K562 (cell line): ENCODE measurements around the gene MGAT5.

Source experiments
- ARID2 ChIP-seq: fragments of 450-650 bp; IDR thresholded peaks from 2 replicates; pipeline ENCODE4 v1.6.1; 2017; ENCODE audit warnings: antibody characterized with exemption, mild to moderate bottlenecking
- EZH2 ChIP-seq: IDR thresholded peaks from 2 replicates; pipeline ENCODE4 v1.6.1; 2012; ENCODE audit warnings: low read depth, mild to moderate bottlenecking, inconsistent platforms, low read length, borderline replicate concordance
- POLR2A ChIP-seq: fragments of 450-650 bp; conservative IDR thresholded peaks from 2 replicates; pipeline ENCODE4 v1.6.1; 2016
- RB1 ChIP-seq: fragments of 450-650 bp; IDR thresholded peaks from 2 replicates; pipeline ENCODE4 v1.6.1; 2017; ENCODE audit warnings: low read depth, mild to moderate bottlenecking
- SP2 ChIP-seq: IDR thresholded peaks from 2 replicates; pipeline ENCODE4 v1.6.1; 2011; ENCODE audit warnings: mild to moderate bottlenecking, low read depth, low read length, moderate library complexity; ENCODE audit not compliant: poor library complexity, severe bottlenecking; ENCODE audit errors: extremely low read depth
- ZNF175 ChIP-seq: fragments of 200-800 bp; sonication (Bioruptor generic); IDR thresholded peaks from 2 replicates; pipeline ENCODE4 v1.6.1; 2016; ENCODE audit warnings: low read depth, mild to moderate bottlenecking, missing genetic modification characterization, missing compliant biosample characterization
- TF ChIP-seq, protein P1 (sequence below): sonication (generic); formaldehyde crosslinking; IDR thresholded peaks from 2 replicates; pipeline ENCODE4 v1.8.0; 2022; ENCODE audit warnings: mild to moderate bottlenecking, missing genetic modification reagents
- TF ChIP-seq, protein P2 (sequence below), 2 experiments: fragments of 450-650 bp; formaldehyde crosslinking in 1 of 2; IDR thresholded peaks; 2 replicates each; pipeline versions ENCODE4 v1.4.0 to v1.6.1; 2014 to 2020; ENCODE audit warnings: mild to moderate bottlenecking in 2 of 2, borderline replicate concordance in 1 of 2, low read depth in 1 of 2
- TF ChIP-seq, protein P3 (sequence below), 3 experiments: IDR thresholded peaks in 2 of 3; conservative IDR thresholded peaks in 1 of 3; 2 replicates each; pipeline ENCODE4 v1.5.1; 2011 to 2012; ENCODE audit warnings: low read length in 3 of 3, mild to moderate bottlenecking in 3 of 3, control low read depth in 2 of 3, improper control_type of control experiment in 1 of 3, inconsistent platforms in 1 of 3, low read depth in 1 of 3, mixed read lengths in 1 of 3, moderate library complexity in 1 of 3; ENCODE audit not compliant: insufficient read depth in 2 of 3
- TF ChIP-seq, protein P4 (sequence below): IDR thresholded peaks from 2 replicates; pipeline ENCODE4 v1.6.1; 2012; ENCODE audit warnings: low read depth, low read length, improper control_type of control experiment, borderline replicate concordance

DNA sequence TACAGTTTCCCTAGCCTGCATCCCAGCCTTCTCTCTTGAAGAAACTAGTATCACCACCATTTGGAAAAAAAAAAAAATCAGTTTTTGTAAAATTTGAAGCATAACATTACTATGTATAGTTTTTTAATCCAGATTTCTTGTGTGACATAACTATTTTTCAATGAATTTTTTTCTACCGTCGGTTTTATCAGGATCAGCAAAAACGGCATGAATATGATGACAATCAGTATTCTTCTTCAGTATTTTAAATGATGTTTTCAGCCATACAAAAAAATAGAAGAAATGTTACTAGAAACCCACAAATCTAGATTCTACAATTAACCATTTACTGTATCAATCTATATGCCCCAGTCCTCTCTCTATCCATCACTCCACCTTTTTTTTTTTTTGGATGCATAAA, 103.9 kb downstream of the MGAT5 start:
- TF ChIP-seq SP2, result no peak
- TF ChIP-seq ZNF175 (CRISPR knock-in tag), result no peak
- TF ChIP-seq, protein P1, sequence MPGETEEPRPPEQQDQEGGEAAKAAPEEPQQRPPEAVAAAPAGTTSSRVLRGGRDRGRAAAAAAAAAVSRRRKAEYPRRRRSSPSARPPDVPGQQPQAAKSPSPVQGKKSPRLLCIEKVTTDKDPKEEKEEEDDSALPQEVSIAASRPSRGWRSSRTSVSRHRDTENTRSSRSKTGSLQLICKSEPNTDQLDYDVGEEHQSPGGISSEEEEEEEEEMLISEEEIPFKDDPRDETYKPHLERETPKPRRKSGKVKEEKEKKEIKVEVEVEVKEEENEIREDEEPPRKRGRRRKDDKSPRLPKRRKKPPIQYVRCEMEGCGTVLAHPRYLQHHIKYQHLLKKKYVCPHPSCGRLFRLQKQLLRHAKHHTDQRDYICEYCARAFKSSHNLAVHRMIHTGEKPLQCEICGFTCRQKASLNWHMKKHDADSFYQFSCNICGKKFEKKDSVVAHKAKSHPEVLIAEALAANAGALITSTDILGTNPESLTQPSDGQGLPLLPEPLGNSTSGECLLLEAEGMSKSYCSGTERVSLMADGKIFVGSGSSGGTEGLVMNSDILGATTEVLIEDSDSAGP (CRISPR knock-in tag), result no peak
- TF ChIP-seq ARID2, result no peak
- no peak for TF ChIP-seq RB1
- TF ChIP-seq, protein P2, sequence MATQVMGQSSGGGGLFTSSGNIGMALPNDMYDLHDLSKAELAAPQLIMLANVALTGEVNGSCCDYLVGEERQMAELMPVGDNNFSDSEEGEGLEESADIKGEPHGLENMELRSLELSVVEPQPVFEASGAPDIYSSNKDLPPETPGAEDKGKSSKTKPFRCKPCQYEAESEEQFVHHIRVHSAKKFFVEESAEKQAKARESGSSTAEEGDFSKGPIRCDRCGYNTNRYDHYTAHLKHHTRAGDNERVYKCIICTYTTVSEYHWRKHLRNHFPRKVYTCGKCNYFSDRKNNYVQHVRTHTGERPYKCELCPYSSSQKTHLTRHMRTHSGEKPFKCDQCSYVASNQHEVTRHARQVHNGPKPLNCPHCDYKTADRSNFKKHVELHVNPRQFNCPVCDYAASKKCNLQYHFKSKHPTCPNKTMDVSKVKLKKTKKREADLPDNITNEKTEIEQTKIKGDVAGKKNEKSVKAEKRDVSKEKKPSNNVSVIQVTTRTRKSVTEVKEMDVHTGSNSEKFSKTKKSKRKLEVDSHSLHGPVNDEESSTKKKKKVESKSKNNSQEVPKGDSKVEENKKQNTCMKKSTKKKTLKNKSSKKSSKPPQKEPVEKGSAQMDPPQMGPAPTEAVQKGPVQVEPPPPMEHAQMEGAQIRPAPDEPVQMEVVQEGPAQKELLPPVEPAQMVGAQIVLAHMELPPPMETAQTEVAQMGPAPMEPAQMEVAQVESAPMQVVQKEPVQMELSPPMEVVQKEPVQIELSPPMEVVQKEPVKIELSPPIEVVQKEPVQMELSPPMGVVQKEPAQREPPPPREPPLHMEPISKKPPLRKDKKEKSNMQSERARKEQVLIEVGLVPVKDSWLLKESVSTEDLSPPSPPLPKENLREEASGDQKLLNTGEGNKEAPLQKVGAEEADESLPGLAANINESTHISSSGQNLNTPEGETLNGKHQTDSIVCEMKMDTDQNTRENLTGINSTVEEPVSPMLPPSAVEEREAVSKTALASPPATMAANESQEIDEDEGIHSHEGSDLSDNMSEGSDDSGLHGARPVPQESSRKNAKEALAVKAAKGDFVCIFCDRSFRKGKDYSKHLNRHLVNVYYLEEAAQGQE (IDR thresholded peaks at IDR 0.05; ENCODE audit: borderline replicate concordance), result no peak
- TF ChIP-seq, protein P2 (CRISPR knock-in tag; IDR thresholded peaks at IDR 0.05; ENCODE audit: low read depth), result no peak
- TF ChIP-seq, protein P3, sequence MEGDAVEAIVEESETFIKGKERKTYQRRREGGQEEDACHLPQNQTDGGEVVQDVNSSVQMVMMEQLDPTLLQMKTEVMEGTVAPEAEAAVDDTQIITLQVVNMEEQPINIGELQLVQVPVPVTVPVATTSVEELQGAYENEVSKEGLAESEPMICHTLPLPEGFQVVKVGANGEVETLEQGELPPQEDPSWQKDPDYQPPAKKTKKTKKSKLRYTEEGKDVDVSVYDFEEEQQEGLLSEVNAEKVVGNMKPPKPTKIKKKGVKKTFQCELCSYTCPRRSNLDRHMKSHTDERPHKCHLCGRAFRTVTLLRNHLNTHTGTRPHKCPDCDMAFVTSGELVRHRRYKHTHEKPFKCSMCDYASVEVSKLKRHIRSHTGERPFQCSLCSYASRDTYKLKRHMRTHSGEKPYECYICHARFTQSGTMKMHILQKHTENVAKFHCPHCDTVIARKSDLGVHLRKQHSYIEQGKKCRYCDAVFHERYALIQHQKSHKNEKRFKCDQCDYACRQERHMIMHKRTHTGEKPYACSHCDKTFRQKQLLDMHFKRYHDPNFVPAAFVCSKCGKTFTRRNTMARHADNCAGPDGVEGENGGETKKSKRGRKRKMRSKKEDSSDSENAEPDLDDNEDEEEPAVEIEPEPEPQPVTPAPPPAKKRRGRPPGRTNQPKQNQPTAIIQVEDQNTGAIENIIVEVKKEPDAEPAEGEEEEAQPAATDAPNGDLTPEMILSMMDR (IDR thresholded peaks at IDR 0.05 in 2 of 3, conservative IDR thresholded peaks at IDR 0.05 in 1 of 3; ENCODE audit: insufficient read depth in 2 of 3, low read depth in 1 of 3, low read length in 3 of 3), result no peak
- no peak for TF ChIP-seq EZH2
- no peak for TF ChIP-seq POLR2A
- TF ChIP-seq, protein P4, sequence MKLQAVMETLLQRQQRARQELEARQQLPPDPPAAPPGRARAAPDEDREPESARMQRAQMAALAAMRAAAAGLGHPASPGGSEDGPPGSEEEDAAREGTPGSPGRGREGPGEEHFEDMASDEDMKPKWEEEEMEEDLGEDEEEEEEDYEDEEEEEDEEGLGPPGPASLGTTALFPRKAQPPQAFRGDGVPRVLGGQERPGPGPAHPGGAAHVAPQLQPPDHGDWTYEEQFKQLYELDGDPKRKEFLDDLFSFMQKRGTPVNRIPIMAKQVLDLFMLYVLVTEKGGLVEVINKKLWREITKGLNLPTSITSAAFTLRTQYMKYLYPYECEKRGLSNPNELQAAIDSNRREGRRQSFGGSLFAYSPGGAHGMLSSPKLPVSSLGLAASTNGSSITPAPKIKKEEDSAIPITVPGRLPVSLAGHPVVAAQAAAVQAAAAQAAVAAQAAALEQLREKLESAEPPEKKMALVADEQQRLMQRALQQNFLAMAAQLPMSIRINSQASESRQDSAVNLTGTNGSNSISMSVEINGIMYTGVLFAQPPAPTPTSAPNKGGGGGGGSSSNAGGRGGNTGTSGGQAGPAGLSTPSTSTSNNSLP, result no peak
